NK-92 treated with Interleukin-12 subunit alpha and Interleukin-12 subunit beta, amount 100 ng/mL, for 24 hours (cell line): ENCODE measurements around the gene PRDM1.

Source experiments
- DNase-seq: peaks from one replicate; lab custom pipeline; 2025; lab: John Stamatoyannopoulos, UW

Gene PRDM1

DNA sequence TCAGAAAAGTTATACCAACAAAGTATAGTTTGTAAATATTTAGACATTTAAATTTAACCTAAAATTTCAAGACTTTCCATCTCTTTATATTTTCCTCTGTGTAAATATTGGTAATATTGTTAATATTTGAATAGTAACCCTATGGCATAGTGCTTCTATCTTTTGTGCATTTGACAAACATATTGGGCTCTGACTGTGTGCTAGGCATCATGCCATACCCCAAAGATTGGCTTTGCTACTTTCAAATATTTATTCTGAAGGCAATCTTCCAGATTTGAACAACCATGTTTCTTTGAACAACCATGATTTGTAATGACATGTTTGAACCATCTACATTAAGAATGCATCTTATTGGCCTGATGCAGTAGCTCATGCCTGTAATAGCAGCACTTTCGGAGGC is 15.5 kb upstream of the PRDM1 start:
- DNase-seq, result no peak

DNA sequence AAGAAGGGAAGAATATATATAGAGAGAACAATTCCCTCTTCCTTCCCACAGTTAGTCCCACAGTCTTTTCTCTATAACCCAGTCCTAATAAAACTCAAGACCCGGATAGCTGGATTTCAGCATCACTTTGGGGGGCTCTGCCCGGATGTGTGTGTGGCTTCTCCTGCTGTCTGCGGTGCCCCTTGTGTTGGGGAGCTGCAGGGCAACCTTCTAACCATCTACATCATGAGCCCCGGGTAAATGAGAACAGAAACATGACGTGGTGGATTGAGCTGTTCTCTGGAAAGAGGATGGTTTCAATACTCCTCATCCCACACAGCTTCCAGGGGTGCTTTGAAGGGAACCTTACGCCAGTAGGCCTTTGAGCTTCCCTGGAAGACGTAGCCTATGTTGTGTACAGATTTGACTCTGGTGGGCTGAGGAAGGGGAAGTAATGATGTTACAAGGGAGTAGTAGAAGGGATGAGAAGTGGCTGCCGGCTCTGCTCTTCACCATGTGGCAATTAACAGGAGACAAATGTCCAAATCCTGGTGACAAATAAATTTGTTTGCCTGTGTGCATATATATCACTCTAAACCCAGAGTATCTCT is 13.5 kb upstream of the PRDM1 start:
- DNase-seq, result no peak

DNA sequence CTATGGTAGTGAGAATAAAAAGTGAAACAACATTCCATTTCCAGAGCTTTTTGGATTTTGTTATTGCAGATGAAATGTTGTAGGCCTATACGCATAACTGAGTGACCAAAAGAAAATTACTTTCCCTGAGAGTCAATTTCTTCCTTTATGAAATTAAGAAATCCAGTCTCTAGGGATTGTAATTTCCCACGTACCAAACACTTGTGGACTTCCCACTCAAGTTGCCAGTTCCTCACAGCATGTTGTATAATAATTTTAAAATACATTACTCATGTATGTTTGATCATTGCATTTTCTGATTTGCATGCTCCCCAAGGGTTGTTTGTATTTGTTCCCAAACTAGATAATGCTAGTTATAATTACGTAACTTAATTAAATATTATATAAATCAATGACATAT is 12.0 kb upstream of the PRDM1 start:
- no peak for DNase-seq

- DNase-seq, result no peak
These were observed 10.0 kb upstream of the PRDM1 start for GRCh38 chr6:106076139-106076538.

- no peak for DNase-seq
These were observed 9.0 kb upstream of the PRDM1 start for GRCh38 chr6:106077170-106077569.

DNA sequence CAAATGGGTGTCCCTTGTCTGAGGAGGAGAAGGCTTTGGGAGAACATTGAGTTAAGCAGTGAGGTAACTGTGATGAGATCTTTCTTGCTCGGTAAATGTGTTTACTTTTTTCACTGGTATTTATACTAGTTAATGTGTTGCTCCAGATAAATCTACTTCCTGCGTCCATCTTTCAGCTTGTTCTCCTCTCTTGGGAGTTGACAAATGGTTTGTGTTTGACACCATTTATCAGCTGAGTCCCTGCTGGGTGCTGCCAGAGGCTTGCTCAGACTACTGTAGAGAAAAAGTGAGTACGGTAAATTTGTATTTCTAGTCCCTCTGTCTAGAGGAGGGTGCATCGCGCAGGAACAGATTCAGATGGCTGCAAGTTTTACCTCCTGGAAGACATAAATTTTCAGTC is 8.3 kb upstream of the PRDM1 start:
- no peak for DNase-seq

DNA sequence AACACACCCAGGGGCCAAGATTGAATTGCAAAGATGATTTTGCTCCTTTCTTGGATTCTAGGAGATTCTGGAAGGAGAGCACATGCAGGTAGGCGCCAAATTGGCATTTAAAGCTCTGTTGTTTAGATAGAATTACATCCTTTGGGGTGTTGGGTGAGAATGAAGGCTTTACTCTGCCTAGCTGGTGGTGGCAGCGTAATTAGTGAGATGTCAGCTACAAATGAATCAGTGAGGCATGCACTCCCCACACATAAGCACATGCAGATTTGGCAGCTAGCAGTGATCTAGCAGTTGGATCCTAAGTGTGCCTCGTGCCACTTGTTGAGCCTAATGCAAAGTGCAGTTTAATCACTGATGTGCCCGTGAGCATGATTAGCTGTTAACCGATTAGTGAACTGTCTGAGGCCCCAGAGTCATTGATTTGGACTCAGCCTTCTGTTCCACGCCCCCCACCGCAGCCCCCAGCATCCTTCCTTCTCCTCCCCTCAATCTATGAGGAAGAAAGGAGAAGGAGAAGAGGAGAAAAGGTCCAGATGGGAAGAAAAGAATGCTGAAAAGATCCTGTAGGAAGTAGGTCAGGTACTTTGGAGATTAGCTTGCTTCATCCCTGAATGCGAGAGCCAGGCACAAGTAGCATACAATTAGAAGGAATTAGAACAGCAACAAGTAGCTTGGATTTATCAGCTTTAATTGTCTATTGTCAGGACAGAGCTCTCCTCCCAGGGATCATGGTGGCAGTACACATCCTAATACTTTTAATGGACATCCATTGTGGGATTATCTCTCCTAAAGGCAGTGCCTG is 6.0 kb upstream of the PRDM1 start:
- no peak for DNase-seq

DNA sequence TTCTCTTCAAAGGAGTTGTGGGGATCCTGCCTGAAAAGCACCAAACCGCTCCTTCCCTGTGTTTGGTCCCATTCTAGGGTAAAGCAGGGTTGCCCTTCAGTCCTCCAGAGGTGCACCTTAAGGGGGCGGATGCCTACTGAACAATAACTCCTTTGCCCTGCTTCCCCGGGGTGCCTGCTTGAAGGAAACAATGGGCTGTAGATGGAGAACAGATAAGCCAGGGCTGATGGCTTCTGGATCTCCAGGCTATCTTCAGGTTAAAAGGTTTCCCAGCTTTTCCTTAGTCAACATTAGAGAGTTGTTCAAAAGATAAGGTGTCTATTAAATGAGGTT is 5.4 kb upstream of the PRDM1 start:
- DNase-seq, result no peak

DNA sequence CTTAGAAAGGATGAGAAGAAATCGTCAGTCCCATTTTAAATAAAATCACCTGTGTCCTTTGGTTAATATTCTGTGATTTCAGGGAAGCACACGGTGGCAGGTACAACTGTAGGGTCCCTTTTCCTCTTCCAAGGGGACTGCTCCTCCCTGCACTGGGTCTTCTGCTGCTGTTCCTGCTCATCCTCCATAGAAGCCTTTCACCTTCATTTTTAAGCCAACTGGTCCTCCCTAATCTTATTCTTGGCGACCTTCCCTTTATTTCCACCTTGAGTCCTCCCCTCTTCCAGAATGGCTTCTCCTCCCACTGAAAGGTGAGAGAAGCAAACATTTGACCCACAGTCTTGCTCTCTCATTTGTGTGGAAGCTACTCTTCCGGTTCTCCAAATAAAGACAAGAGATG is 4.4 kb upstream of the PRDM1 start:
- DNase-seq, result no peak

DNA sequence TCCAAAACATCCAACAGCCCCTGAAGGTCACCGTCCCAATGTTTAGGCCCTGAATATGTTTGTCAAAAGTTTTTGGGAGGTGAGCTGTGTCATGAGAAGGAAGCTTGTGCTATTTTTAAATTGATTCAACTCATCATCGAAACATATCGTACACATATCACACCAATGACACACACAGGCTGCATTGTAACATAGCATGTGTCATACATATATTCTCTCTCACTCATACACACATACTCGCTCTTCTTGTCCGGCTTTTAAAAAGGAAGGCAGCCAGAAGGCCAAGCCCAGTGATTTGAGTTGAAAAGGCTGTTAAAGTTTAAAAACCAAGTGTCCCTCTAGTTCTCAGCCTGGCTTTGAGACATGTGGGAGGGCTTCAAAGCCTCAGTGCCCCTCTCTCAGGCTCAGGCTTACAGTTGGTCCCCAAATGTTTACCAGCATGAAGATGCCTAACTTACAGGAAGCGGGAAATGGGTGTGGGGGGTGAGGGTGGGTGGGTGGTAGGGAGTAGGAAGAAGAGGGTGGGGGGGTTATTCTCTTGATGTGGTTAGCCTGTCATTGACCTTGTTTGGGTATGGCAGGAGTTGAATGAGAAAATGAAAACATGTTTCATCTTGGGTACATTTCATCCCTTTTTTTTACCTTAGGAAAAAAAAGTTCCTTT is 3.3 kb upstream of the PRDM1 start:
- no peak for DNase-seq

DNA sequence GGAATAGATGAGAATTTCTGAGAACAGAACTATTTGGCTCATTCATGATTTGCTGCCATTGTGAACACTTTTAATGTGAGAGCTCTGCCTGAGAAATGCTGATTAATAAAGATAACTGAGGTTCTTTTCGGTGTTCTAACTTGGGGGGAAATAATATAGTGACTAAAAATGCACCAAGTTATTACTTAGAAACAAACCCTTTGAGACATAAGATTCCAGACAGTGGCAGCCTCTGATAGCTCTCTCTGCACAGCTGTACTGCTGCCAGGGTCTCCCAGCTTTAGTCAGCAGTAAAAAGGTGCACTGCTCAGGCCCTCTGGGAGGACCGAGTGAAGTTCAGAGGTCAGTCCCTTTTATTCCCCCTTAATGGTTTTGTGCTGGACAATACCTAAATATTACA is 2.5 kb upstream of the PRDM1 start:
- no peak for DNase-seq

DNA sequence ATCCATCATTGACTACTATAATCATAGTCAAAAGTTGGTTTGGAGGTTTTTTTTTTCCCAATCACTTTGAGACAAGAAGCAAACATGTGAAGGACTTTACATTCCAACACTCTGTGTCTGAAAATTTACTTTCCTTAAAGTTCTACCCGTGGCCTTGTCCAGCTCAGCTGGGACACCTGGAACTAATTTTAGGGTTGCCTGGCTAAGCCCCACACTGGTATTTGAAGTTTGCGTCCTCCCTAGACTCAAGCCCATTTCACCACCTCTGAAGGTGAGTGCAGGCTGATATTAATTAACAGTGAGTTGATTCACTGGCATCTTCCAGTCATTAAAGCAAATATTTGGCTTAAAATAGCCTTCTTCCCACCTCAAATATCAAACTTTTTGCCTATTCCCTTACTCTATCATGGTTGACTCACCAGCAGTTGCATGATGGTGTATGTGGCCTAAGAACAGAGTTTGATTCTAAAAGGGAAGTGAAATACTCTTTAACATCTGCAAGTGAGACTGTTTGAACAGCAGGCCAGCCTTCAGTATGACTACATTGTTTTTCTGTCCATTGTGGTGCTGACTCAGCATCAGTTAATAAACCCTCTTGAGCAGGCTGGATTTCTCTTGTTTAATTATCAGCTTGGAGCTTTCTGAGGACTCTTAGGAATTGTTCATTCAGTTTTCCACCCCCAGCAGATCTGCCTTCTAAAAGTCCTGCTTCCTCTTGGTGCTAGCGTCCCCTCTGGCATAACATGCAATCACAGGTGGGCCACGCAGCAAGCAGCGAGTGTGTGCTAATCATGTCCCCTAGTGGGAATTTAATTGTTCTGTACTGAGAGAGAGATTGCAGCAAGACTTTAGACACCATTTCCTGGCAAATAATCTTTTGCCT is 1.8 kb upstream of the PRDM1 start:
- DNase-seq, result peak; percentile 47

DNA sequence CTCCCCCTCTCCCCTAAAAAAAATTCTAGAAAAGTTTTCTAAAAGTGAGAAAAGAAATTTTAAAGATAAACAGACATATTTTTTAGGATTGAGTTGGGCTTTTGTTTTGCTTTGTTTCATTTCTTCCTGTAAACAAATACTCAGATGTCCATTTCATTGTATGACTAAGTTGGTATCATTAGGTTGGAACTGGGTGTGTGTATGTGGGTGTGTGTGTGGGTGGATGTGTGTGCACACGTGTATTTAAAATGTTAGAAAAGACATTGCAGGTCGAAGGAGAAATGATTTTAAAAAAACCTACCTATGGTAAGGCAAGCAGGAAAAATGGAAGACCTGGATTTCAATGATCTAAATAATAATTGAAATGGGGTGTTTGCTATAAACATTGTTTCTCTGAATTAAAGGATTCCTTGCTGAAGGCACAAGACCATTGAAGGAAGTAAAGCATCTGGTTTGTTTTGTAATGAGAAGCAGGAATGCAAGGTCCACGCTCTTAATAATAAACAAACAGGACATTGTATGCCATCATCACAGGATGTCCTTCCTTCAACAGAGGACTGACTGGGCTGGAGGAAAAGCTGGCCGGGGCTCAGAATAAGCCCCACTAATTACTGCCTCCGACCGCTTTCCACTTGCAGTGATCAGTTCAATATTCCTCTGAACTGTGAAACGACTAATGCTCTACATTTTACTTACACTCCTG is 996 bp upstream of the PRDM1 start:
- DNase-seq, result no peak

DNA sequence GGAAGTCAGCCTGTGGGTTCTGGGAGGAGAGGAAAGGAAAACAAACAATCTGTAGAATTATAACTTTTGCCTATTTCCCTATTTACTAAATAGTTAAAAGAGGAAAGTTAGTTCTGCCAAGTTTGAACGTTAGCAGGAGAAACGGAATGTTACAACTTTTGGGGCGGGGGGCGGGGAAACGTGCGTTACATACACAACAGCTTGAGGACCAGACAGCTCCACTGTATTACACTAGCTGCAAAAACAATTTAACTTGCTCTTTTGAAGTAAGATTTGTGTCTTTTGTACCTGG is 498 bp upstream of the PRDM1 start:
- DNase-seq, result no peak

DNA sequence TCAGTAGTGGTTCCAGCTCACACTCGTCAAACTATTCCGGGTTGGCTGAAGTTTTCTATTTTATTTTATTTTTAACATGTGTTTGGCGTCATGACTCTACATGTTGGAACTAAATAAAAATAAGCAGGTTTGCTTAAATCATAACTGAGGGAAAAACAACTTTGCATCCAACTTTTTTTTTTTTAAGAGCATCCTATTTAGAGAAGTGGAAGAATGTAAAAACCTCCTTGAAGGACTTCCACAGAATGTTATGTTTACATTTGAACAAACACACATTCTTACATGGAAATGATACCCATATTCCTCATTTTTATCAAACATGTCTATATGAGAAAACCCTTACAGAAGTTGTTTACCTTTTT is 659 bp downstream of the PRDM1 start:
- no peak for DNase-seq

DNA sequence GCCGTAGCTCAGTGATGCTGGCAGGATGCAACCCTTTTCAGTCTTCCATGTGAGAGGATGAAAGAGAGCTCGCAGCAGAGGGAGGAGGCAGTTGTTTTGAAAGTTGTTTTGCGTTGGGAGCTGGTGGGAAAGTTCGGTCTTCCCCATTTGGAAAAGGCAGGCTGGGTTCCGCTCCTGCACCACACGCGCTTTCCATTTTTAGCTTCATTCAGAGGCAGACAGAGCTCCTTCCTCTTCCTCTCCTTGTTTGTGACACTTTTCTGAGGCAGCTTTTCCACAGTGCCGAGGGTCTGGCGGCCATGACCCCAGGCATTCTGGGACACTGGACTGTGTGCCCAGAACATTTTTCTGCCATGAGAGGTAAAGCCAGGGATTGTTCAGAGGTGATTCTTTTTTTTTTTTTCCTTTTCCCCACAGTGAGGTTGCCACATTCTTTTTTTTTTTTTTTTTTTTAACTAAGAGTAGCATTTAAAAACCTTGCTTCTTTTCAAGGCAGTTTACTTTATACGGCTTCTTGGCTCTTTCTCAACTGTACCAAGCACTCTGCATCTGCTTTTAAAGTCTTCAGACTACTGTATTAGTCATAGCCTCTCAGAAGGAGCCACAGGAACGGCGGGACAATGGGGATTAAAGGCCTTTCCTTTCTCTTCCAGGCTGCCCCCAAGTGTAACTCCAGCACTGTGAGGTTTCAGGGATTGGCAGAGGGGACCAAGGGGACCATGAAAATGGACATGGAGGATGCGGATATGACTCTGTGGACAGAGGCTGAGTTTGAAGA is 1.6 kb downstream of the PRDM1 start:
- DNase-seq, result no peak

DNA sequence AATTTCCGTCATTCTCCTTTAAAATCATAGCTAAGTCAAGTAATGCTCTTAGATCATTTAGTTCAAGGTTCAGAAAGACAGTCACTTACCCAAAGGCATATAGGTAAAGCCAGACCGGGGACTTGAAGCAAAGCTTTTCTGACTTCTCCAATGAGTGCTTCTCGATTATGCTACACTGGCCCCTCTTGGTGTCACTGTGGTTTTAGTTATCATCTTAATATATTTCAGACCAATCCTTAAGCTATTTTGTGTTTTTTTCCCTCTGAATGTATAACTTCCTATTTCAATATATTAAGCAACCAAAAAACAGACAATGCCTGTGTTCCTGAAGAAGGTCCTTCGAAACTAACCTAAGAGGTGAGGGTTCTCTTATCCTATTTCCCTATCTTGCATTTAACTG is 3.9 kb downstream of the PRDM1 start:
- peak; percentile 20 for DNase-seq

DNA sequence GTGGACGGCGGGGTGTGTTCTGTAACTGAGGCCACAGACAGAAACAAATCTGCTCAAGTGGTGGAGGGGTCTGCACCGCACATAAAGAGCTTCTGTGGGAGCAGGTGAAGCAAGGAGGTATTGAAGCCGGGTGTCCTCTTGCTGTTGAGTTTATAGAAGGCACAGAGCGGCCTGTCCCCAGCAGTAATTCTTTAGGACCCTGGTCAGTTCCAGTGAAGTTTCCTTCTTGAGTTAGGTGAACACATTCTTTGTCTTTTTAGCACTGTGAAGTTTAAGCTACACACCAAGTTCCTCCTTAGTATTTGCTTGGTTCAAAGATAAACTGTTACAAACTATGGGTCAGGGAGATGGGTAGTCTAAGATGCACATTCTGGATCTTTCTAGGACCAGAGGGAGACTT is 6.1 kb downstream of the PRDM1 start:
- DNase-seq, result no peak

- no peak for DNase-seq
These were observed 8.3 kb downstream of the PRDM1 start for GRCh38 chr6:106094261-106094963.

DNA sequence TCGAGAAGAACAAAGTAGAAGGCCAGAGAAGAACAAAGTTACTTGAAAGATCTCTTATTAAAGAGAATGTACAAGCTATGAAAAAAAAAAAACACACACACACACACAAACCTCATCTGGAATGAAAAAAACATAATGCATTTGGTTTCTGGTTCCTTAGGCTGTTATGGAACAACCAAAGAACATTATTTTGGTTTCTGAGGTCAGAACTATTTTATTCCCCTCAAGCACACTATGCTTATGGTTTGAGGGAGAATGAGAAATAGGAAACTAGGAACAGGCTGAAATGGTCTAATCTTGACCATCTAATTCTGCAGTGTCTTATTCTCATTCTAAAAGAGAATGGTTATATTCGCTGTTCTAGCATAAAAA is 8.8 kb downstream of the PRDM1 start:
- no peak for DNase-seq
